ENCODE results near the gene IFT20. TPM values are rescaled to one million over a fixed set of nuclear protein-coding genes. Genes with fewer than 3 reads are reported as not detected.

The IFT20 gene
- total RNA-seq, 2 donors from 2014 or later, result 37.9 to 42.2 TPM

- H3K4me1 ChIP-seq, result peaks cover 23% of the 10 kb centered on the region
- TF ChIP-seq CTCF (IDR thresholded peaks at IDR 0.05) (no peak), POLR2A (IDR thresholded peaks at IDR 0.05) (no peak)
- WGBS, 2 donors, result 69 to 70% methylated on average over 10 of the region's 10 CpGs
- intact Hi-C loops (cut with DNase I), result no loop called here
- H3K9me3 ChIP-seq, result no peaks in the 10 kb centered on the region
- ATAC-seq (no peak), DNase-seq (no peak)
- H3K36me3 ChIP-seq (replicated peaks in 1 of 2; ENCODE audit: insufficient read depth in 1 of 2, low read depth in 2 of 2), result no peaks in the 10 kb centered on the region
- H3K27ac ChIP-seq, result no peak overlapping the region
- H3K27me3 ChIP-seq, result no peaks in the 10 kb centered on the region
- H3K4me3 ChIP-seq, result no peak overlapping the region
Measured at GRCh38 chr17:28379814-28380801, 44.8 kb upstream of the IFT20 start.

GRCh38 chr17:28372945-28373274 is 37.6 kb upstream of the IFT20 start:
- H3K4me3 ChIP-seq, result no peak overlapping the region
- no peak overlapping the region for H3K27ac ChIP-seq
- no peaks in the 10 kb centered on the region for H3K36me3 ChIP-seq (replicated peaks in 1 of 2; ENCODE audit: insufficient read depth in 1 of 2, low read depth in 2 of 2)
- peaks cover 40% of the 10 kb centered on the region for H3K4me1 ChIP-seq
- no peak for ATAC-seq
- WGBS, 2 donors, result 79 to 91% methylated on average over 6 of the region's 6 CpGs
- no peaks in the 10 kb centered on the region for H3K27me3 ChIP-seq
- DNase-seq, result no peak
- no peaks in the 10 kb centered on the region for H3K9me3 ChIP-seq
- intact Hi-C loops (cut with DNase I), result no loop called here
- TF ChIP-seq CTCF (IDR thresholded peaks at IDR 0.05), result no peak
- TF ChIP-seq POLR2A (IDR thresholded peaks at IDR 0.05), result no peak

GRCh38 chr17:28372203-28372944 is 37.1 kb upstream of the IFT20 start:
- peak in 1 of 4 donors; percentile 29 for DNase-seq
- peak; percentile 5 for ATAC-seq
- TF ChIP-seq POLR2A (IDR thresholded peaks at IDR 0.05), result no peak
- no peak for TF ChIP-seq CTCF (IDR thresholded peaks at IDR 0.05)

GRCh38 chr17:28371245-28372202 is 36.3 kb upstream of the IFT20 start, which contains the start of gene SARM1:
SARM1 (plus strand) TSS chr17:28371694; CDS start chr17:28372033, 339 bp downstream.
- 1% methylated on average over 45 to 78 of the region's 80 CpGs for WGBS, 2 donors
- intact Hi-C loops (cut with DNase I), result no loop called here
- peak within 1 kb of the TSS in 1 of 2 donors; percentile 21 for H3K4me3 ChIP-seq
- no peaks in the 10 kb centered on the region for H3K36me3 ChIP-seq (replicated peaks in 1 of 2; ENCODE audit: insufficient read depth in 1 of 2, low read depth in 2 of 2)
- no peaks in the 10 kb centered on the region for H3K27me3 ChIP-seq
- peak within 1 kb of the TSS; percentile 25 to 82 (median 60) for H3K27ac ChIP-seq
- H3K9me3 ChIP-seq, result no peaks in the 10 kb centered on the region
- DNase-seq (peak; percentile 63 to 72 (median 70)), ATAC-seq (peak; percentile 65)
- TF ChIP-seq POLR2A (IDR thresholded peaks at IDR 0.05) (peak in 2 of 3 donors; percentile 17 to 25), CTCF (IDR thresholded peaks at IDR 0.05) (no peak)
- H3K4me1 ChIP-seq, result peaks cover 40% of the 10 kb centered on the region

More at GRCh38 chr17:28372203-28372944, 37.1 kb upstream of the IFT20 start:
- H3K36me3 ChIP-seq (replicated peaks in 1 of 2; ENCODE audit: insufficient read depth in 1 of 2, low read depth in 2 of 2), result no peaks in the 10 kb centered on the region
- peak overlapping the region in 3 of 4 donors; percentile 9 to 82 (median 72) for H3K27ac ChIP-seq
- H3K4me3 ChIP-seq, result no peak overlapping the region
- peaks cover 40% of the 10 kb centered on the region for H3K4me1 ChIP-seq
- no peaks in the 10 kb centered on the region for H3K9me3 ChIP-seq
- H3K27me3 ChIP-seq, result no peaks in the 10 kb centered on the region
- intact Hi-C loops (cut with DNase I), result no loop called here
- 26 to 59% methylated on average over 24 to 49 of the region's 53 CpGs for WGBS, 2 donors

Data from body of pancreas (tissue), 4 donors.